ENCODE measurements around the gene CSF1. TPM values are rescaled to one million over a fixed set of nuclear protein-coding genes. Genes with fewer than 3 reads are reported as not detected.

Gene CSF1
- total RNA-seq, 1 experiment from 2014 or later, result 3.0 TPM

DNA sequence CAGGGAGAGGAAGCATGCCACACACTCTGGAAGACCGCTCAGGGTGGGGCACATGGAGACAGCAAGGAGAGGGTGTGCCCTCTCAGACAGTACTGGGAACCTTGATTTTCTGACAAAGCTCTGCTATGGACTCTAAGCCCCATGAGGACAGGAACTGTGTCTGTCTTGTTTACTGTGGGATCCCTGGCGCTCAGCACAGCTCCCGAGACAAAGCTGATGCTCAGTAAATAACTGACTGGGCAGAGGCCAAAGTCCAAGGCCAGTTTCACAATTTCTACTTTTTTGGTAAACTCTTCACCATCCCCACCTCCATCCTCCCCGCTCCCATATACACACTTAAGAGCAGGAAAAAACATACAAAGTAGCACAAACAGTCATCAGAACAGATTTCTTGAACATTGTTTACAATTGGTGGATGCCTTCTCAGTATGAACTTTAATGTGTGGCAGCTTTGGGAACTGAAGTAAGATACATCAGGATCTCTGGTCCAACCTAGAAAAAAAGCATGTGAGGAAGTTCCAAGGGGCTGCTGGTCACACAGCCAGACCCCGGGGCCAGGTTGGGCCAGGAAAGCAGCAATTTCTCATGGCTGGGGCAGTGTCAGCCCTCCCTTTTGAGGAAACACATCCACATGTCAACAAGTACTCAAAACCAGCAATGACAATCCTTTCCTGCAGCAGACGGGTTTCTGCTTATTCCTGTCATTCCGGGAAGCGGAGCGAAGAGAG is 68.3 kb downstream of the CSF1 start (continued):
- TF ChIP-seq POLR2AphosphoS5 (IDR thresholded peaks at IDR 0.05; ENCODE audit: low read depth, low read length) (no peak), CTCF (IDR thresholded peaks at IDR 0.05 in 2 of 3, conservative IDR thresholded peaks at IDR 0.05 in 1 of 3; ENCODE audit: borderline replicate concordance in 1 of 3, insufficient read depth in 1 of 3, low read depth in 2 of 3, low read length in 2 of 3) (no peak)

DNA sequence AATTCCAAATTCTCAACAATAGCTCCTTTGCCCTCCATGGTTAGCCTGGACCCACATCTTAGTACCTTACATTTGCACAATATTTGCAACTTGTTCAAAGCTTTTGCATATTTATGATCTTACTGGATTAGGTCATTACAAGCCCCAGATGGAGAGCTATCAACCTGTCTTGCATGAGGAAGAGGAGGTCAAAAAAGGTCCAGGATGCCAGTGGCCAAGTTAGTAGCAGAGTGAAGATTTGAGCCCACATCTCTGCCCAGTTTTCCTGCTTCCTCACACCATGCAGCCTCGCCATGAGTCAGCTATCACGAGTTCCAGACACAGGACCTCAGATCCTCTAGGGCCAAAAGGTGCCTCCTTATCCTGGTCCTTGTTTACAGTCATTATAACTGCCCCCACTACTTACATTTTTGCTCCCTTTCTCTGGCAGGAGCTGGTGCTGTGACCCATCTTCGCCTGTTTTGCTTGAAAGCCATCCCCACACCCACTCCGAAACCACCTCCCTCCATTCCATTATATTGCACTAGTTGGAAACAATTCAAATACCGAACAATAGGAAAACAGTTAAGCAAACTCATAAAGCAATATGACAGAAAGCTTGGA is 68.9 kb downstream of the CSF1 start:
- no peaks in the 10 kb centered on the region for H3K36me3 ChIP-seq (ENCODE audit: control insufficient read depth in 1 of 2, insufficient read depth in 2 of 2, low read length in 2 of 2)
- POLR2A ChIA-PET, result interaction anchor here (1.9 kb wide), 1 partner anchor 206 kb away, joined by 4 read pairs; no protein-coding TSS in a partner anchor
- no peak overlapping the region for H3K9ac ChIP-seq (ENCODE audit: low read length)
- no peaks in the 10 kb centered on the region for H3K9me3 ChIP-seq (ENCODE audit: control insufficient read depth in 1 of 2, insufficient read depth in 1 of 2, low read depth in 1 of 2, low read length in 2 of 2)
- ATAC-seq (no peak), DNase-seq (ENCODE audit: low read depth, low spot score) (no peak)
- RAD21 ChIA-PET (ENCODE audit: low non-redundant PET in 1 of 2, low total read pairs in 2 of 2, uncharacterized antibody in 2 of 2, unreplicated experiment in 2 of 2), result interaction anchor here in 1 of 2 experiments (1.3 kb wide), 1 partner anchor 203 kb away, joined by 3 read pairs; no protein-coding TSS in a partner anchor
- no peaks in the 10 kb centered on the region for H3K9me2 ChIP-seq (ENCODE audit: insufficient read depth)
- intact Hi-C loops (cut with micrococcal nuclease), result loop anchor here (1.0 to 5.0 kb wide), 3 partner anchors 57 to 262 kb away; no protein-coding TSS in a partner anchor
- H3K27me3 ChIP-seq (ENCODE audit: insufficient read depth, low read length), result no peaks in the 10 kb centered on the region
- BruUV-seq (replicated peaks), result no TSS peak
- CTCF ChIA-PET, result interaction anchor here (1.1 to 9.0 kb wide), 4 partner anchors 24 to 200 kb away, joined by 3 to 396 read pairs (median 3); no protein-coding TSS in a partner anchor
- H3K4me3 ChIP-seq (replicated peaks in 1 of 2; ENCODE audit: low read depth in 1 of 2, low read length in 2 of 2), result no peak overlapping the region
- H4K20me1 ChIP-seq (ENCODE audit: insufficient read depth), result no peaks in the 10 kb centered on the region
- H3K27ac ChIP-seq (ENCODE audit: low read depth, low read length), result no peak overlapping the region
- H3K4me2 ChIP-seq (ENCODE audit: low read length), result no peak overlapping the region
- no peak for TF ChIP-seq ELF1 (IDR thresholded peaks at IDR 0.05; ENCODE audit: borderline replicate concordance, low read depth)
- TF ChIP-seq EZH2phosphoT487 (IDR thresholded peaks at IDR 0.05; ENCODE audit: borderline replicate concordance), result no peak
- TF ChIP-seq CBX3 (IDR thresholded peaks at IDR 0.05; ENCODE audit: low read depth), result no peak
- no peak for TF ChIP-seq RAD21 (IDR thresholded peaks at IDR 0.05; ENCODE audit: low read depth)
- TF ChIP-seq ZFX (IDR thresholded peaks at IDR 0.05), result no peak
- no peak for TF ChIP-seq EZH2 (IDR thresholded peaks at IDR 0.05)
- no peak for TF ChIP-seq ZNF274 (IDR thresholded peaks at IDR 0.05; ENCODE audit: low read depth, low read length)
- TF ChIP-seq EGR1 (IDR thresholded peaks at IDR 0.05; ENCODE audit: low read depth), result no peak
- no peak for TF ChIP-seq POLR2AphosphoS5 (IDR thresholded peaks at IDR 0.05; ENCODE audit: low read depth, low read length)
- TF ChIP-seq CEBPB (IDR thresholded peaks at IDR 0.05; ENCODE audit: low read depth), result no peak
- TF ChIP-seq SP1 (IDR thresholded peaks at IDR 0.05; ENCODE audit: low read depth), result no peak
- no peak overlapping the region for H2AFZ ChIP-seq (ENCODE audit: low read depth, low read length, poor library complexity, severe bottlenecking)
- no peaks in the 10 kb centered on the region for H3K79me2 ChIP-seq (ENCODE audit: insufficient read depth, low read length)
- peaks cover 2 to 32% of the 10 kb centered on the region in 2 experiments; a peak in 3 of 4 replicates for H3K4me1 ChIP-seq (ENCODE audit: control insufficient read depth in 1 of 2, insufficient read depth in 2 of 2, low read length in 2 of 2)

Other genes starting within 250 kb of the CSF1 start
- gene GSTM2, start 242.8 kb upstream of the CSF1 start, total RNA-seq (2021; ENCODE audit: unreplicated experiment), result 5.9 TPM
- gene GSTM1, start 223.0 kb upstream of the CSF1 start, total RNA-seq (2021; ENCODE audit: unreplicated experiment), result not detected
- gene GSTM5, start 198.6 kb upstream of the CSF1 start, total RNA-seq (2021; ENCODE audit: unreplicated experiment), result not detected
- gene GSTM3, start 169.8 kb upstream of the CSF1 start, total RNA-seq (2021; ENCODE audit: unreplicated experiment), result 0.39 TPM
- 0.96 TPM for gene EPS8L3, start 146.9 kb upstream of the CSF1 start, total RNA-seq (2021; ENCODE audit: unreplicated experiment)
- gene AHCYL1, start 73.9 kb downstream of the CSF1 start, total RNA-seq (2021; ENCODE audit: unreplicated experiment), result 92.0 TPM
- gene STRIP1, start 123.8 kb downstream of the CSF1 start, total RNA-seq (2021; ENCODE audit: unreplicated experiment), result 33.5 TPM
- not detected for gene ALX3, start 159.8 kb downstream of the CSF1 start, total RNA-seq (2021; ENCODE audit: unreplicated experiment)
- gene UBL4B, start 201.6 kb downstream of the CSF1 start, total RNA-seq (2021; ENCODE audit: unreplicated experiment), result 0.57 TPM
- 10.5 TPM for gene SLC6A17, start 239.6 kb downstream of the CSF1 start, total RNA-seq (2021; ENCODE audit: unreplicated experiment)